ENCODE measurements around the gene ZC3H4.
"Not testable (repeated sequence)": the region's sequence is repeated elsewhere in the genome, so short reads cannot be mapped to it uniquely, and the experiment has no call there.

The ZC3H4 gene

GRCh38 chr19:47107202-47107952 lies 6.2 kb downstream of the ZC3H4 start:
- no peak for DNase-seq

DNA sequence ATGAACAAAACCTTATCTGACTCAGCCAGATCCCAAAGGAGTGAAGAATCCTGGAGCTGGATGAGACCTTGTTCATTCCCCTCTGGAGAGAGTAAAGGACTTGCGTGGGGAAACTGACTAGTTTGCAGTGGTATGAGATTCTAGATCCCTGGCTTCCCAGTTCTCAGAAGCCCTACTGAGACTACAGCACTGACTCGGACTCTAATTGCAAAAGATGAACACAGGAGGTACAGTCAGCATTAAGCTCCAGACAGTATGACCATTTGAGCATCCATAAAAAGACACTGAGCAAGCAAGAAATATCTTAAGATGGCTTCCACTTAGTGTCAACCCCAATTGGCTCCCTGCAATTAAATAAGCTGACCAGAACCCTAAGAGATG lies 6.8 kb downstream of the ZC3H4 start:
- no peak for DNase-seq

DNA sequence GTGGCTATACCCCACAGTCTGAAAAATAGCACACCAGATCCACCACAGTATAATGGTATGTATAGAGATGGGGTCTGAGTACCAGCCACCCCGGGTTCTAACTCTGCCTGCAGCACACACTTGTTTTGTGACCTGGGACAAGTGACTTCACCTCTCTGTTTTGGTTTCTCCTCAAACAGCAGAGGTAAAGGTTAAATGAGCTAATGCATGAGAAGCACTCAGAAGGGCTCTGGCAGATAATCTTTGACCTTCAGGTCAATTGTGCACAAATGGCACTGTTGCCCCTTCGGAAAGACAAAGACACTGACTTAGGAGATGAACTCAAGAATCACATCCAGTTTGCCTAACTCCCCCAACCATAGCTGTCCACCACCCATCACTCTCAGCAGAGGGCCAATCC lies 7.7 kb downstream of the ZC3H4 start:
- DNase-seq: no peak

DNA sequence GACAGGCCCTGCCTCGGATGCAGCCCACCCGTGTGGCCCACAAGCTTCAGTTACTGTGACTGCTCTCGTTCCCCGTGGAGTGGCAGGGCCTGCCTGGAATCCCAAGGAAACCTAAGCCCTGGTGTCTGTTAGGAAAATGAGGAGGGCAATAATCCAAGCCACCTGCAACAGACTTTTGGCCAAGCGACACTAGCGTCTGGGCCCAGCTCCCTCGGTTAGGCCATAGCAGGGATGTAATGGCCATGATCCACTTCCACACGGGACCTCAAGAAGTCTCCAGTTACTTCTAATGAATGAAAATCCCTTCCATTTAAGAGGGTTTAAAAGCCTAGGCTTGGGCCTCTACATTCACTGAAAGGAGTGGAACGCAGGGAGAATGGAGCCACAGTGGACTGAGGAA lies 8.9 kb downstream of the ZC3H4 start:
- no peak for DNase-seq

GRCh38 chr19:47102346-47103060 lies 11.1 kb downstream of the ZC3H4 start:
- no peak for DNase-seq

GRCh38 chr19:47101116-47101515 lies 12.5 kb downstream of the ZC3H4 start:
- DNase-seq: not testable (repeated sequence)

- no peak for DNase-seq
Observed at GRCh38 chr19:47100290-47100689, 13.3 kb downstream of the ZC3H4 start.

GRCh38 chr19:47099576-47100050 lies 14.0 kb downstream of the ZC3H4 start:
- DNase-seq: no peak

GRCh38 chr19:47098608-47099007 lies 15.0 kb downstream of the ZC3H4 start:
- DNase-seq: no peak

DNA sequence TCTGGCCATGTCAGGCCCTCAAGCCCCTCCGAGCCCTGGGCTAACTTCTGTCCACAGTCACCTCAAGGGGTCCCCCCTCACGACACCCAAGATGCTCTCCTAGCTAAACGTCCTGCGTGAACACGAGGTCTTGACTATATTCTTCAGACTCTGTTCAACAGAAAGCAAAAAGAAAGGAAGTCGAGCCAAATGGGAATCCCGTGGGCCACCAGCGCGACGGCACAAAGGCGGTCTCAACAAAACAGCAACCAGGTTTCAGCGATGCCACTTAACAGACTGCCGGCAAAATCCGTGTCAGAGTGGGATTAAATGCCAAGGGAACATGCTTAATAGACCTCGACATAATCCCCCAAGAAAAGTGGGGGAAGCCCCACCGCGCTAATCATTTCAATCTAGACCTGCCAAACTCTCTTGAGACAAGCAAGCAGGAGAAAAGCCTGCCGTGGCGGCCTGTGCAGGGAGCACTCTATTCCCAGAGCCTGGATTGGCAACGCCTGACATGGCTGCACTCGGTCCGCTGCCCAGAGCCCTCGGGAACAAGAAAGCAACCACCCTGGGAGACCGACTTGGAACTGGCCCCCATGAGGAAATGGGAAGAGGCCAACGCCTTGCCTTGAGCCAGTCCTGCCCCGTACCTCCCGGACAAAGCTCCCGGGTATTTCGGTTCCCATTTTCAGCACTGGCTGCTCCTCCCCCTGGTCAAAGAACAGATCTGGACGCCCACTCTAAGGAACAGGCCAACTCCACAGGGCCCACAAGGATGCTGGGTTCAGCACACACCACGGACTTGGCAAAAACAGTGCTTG lies 16.0 kb downstream of the ZC3H4 start:
- DNase-seq: no peak

DNA sequence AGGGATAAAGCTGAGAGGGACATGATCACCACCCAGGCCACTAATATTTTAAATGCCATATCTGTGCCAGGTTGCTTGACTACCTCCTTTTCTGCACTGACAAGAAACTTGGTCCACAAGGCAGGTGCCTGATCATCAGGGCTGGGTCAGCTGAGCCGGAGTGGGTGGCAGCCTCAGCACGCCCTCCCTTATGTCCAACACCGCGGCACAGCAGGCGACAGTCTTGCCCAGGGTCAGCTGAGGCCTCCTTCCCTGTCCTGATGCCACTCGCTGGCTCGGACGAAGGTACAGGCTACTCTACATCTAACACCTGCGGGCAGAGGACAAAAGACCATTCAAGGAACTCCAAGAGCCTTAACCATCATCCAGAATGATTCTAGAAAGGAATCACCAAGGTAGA lies 16.9 kb downstream of the ZC3H4 start:
- DNase-seq: no peak

GRCh38 chr19:47096100-47096704 lies 17.4 kb downstream of the ZC3H4 start:
- DNase-seq: no peak

DNA sequence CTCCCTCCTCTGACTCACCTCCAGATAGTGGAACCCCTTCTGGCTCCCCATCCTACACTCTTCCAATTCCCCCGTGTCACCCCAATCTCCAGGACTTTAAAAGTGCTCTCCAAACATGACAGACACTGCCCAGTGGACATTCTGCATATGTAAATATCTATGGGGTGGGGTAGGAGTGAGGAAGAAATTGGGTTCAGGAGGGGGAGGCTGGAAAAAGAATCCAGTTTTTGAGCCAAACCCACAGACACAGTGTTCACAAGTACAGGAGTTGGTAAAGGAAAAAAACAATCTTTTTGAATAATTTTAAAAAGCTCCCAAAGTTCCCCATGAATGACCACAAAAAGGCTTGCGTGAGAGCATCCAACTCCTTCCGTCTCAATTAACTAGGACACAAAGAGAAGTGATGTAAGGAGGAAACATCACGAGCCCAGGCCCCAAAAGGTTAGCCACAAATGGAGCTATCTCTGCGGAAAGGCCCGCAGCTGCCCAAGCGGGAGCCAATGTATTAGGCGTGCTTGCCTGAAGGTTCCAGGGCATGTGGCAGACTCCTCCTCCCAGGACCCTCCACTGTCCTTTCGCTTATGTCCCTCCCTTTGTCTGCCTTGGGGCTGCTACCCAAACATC lies 18.0 kb downstream of the ZC3H4 start:
- DNase-seq: no peak

- DNase-seq: no peak
Observed at GRCh38 chr19:47094557-47095475, 18.8 kb downstream of the ZC3H4 start.

DNA sequence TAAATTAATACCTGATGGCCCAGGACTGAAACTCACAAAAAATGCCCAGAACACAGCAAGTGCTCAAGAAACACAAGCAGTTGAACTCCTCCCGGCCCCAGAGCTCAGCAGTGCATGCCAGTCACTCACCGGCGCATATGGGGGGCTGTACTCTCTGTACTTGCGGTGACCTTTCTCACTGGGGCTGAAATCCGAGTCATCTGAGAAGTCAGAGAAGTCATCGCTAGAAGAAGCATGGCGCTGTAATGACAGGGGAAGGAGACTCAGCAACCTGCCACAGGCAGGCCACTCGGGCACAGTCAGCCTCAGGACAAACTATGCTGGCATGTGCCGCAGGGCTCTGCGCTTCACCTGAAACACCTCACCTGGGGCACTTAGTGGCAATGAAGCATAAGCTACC lies 19.7 kb downstream of the ZC3H4 start:
- no peak for DNase-seq

DNA sequence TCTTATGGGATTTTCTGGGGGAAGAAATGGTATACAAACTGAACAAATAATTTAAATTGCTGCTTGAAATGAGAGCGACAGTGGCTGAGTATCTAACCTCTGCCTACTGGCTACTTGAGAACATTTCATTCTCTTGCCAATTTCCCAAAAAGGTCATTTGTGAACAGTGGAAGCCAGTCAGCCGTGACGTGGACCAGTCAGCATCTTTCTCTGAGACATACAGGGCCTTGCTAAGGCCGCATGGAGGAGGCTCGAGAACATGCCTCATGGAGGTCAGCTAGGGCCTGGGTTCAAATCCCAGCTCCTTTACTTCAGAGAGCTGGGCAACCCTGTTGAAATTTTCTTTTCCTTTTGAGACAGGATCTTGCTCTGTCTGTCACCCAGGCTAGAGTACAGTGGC lies 20.3 kb downstream of the ZC3H4 start:
- DNase-seq: no peak

DNA sequence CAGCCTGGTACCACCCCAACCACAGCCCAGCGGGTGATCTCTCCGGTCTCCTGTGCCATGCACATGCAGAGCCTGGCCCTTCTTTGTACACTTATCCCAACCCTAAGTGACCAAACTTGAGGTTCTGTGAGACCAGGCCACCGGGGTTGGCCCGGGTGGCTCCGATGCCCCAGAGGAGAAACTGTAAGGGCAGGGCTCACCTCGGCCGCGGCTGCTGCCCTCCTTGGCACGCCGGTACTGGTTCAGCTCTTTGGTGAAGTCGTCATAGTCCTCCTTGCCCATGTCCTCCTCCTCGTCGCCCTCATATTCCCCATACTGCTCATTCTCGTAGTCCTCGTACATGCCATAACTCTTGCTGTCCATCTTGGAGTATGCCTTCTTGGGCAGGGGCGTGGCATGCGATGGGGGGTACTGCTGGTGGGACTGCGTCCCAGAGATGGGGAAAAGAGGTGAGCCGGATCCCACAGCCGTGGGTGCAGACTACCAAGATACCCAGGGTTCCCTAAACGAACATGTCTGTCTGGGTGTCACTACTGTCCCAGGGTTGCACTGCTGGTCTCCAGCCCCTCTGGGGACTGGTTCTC lies 23.7 kb downstream of the ZC3H4 start:
- DNase-seq: no peak

GRCh38 chr19:47086280-47086679 lies 27.3 kb downstream of the ZC3H4 start:
- DNase-seq: no peak

DNA sequence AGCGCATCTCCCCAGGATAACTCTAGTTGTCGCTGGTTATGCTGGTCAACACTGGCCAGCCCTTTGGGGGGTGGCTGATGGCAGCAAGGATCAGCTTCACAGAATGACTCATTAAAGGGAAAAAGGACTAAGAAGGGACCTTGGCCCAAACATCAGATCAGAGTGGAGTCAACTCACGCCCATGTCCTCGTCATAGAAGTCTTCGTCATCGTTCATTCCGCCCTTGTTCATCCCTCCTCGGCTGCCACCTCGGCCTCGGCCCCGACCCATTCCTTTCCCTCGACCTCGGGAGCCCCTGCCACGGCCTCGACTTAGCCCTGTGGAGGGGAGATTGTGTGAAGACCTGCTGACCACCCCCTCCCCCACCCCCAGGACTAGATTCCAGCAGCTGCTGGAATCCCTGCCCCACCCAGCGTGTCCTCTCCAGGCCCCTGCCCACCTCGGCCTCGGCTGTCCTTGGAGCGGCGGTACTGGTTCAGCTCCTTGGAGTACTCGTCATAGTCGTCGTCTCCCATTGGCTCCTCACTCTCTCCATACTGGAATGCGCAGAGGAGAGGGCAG lies 28.6 kb downstream of the ZC3H4 start:
- no peak for DNase-seq

- no peak for DNase-seq
Observed at GRCh38 chr19:47082493-47082892, 31.1 kb downstream of the ZC3H4 start.

GRCh38 chr19:47081095-47081494 lies 32.5 kb downstream of the ZC3H4 start:
- DNase-seq: no peak

Data from NCI-H446 (cell line).